Upper lobe of right lung (tissue), 1 donor: ENCODE results near the gene CNIH3. TPM values are rescaled to one million over a fixed set of nuclear protein-coding genes. Genes with fewer than 3 reads are reported as not detected.

Experiments used
- ATAC-seq: fragments of 200-7000 bp; cut with Tn5 transposase; one replicate; pipeline ENCODE4 v1.9.1; 2020; ENCODE audit warnings: mild to moderate bottlenecking, moderate library complexity
- DNase-seq: peaks from one replicate; pipeline ENCODE4 v3.0.0-alpha.2; 2020
- H3K27ac ChIP-seq: fragments of 200-600 bp; one replicate; pipeline ENCODE4 v1.8.0; 2022
- H3K27me3 ChIP-seq: fragments of 200-600 bp; one replicate; pipeline ENCODE4 v1.8.0; 2022; ENCODE audit warnings: mild to moderate bottlenecking
- H3K36me3 ChIP-seq: fragments of 200-600 bp; one replicate; pipeline ENCODE4 v1.8.0; 2022
- H3K4me1 ChIP-seq: fragments of 200-600 bp; one replicate; pipeline ENCODE4 v1.8.0; 2022
- H3K4me3 ChIP-seq: fragments of 200-600 bp; one replicate; pipeline ENCODE4 v1.8.0; 2022; ENCODE audit warnings: mild to moderate bottlenecking
- H3K9me3 ChIP-seq: fragments of 200-600 bp; one replicate; pipeline ENCODE4 v1.8.0; 2022
- intact Hi-C: fragments of 100-400 bp; cut with DNase I; formaldehyde crosslinking; loops from one replicate; pipeline ENCODE4 v1.11.0; 2022
- total RNA-seq: library from RNA; stranded (reverse); fragmentation: NEBNext Ultra II Directional; extraction: Animal tissue kit (Norgen Biotek cat#: 25700); gene quantifications from one replicate; pipeline ENCODE4 v1.2.1, GENCODE V29; 2021
- TF ChIP-seq, protein P1 (sequence below): fragments of 200-600 bp; IDR thresholded peaks from one replicate; pipeline ENCODE4 v1.8.0; 2022; ENCODE audit warnings: antibody characterized with exemption
- donor health status: DM: no; HTN: yes; CAD: no; lungs with severe emphysema.

Gene CNIH3
- total RNA-seq, 1 donor from 2014 or later = 4.8 TPM

DNA sequence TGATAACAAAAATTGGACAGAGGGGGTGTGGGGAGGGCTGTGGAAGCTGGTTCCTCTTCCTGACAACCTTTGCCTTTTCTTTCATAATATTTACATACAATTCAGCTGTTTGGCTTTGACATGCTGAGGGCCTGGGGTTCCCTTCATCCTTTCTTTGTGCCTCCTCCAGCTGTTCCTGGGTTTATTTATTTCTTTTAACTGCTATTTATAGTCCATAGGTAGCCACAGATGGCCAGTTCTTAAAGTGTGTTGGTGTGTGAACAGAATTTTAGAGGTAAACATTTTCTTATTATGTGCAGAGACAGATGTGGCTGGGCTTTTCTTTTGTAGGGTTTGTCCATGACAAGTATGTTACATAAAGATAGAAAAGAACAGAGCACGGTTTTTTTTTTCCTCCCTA lies 34.1 kb upstream of the CNIH3 start:
- H3K4me1 ChIP-seq = no peaks in the 10 kb centered on the region
- H3K27me3 ChIP-seq = no peaks in the 10 kb centered on the region
- H3K9me3 ChIP-seq = no peaks in the 10 kb centered on the region
- intact Hi-C loops = no loop called here
- no peak for ATAC-seq
- H3K4me3 ChIP-seq = no peak overlapping the region
- TF ChIP-seq, protein P1, sequence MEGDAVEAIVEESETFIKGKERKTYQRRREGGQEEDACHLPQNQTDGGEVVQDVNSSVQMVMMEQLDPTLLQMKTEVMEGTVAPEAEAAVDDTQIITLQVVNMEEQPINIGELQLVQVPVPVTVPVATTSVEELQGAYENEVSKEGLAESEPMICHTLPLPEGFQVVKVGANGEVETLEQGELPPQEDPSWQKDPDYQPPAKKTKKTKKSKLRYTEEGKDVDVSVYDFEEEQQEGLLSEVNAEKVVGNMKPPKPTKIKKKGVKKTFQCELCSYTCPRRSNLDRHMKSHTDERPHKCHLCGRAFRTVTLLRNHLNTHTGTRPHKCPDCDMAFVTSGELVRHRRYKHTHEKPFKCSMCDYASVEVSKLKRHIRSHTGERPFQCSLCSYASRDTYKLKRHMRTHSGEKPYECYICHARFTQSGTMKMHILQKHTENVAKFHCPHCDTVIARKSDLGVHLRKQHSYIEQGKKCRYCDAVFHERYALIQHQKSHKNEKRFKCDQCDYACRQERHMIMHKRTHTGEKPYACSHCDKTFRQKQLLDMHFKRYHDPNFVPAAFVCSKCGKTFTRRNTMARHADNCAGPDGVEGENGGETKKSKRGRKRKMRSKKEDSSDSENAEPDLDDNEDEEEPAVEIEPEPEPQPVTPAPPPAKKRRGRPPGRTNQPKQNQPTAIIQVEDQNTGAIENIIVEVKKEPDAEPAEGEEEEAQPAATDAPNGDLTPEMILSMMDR = no peak
- no peak for DNase-seq
- no peak overlapping the region for H3K27ac ChIP-seq
- H3K36me3 ChIP-seq = no peaks in the 10 kb centered on the region

DNA sequence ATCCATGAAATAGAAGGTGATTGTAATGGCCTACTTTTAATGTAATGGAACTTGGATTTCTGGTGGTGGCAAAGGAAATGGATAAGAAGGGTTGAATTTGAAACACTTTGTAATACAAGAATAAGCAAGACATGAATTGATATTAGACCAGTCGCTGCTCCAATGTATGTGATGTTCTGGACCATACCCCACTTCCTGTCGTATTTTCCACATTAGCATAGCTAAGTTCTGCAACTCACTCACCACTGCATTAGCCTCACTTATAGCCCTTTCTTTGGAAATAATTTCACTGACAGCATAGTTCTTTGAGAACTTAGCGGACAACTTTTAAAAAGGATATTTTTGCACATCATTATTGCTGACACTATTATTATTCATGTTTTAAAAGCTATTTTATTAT lies 32.3 kb upstream of the CNIH3 start:
- H3K9me3 ChIP-seq = no peaks in the 10 kb centered on the region
- no peaks in the 10 kb centered on the region for H3K36me3 ChIP-seq
- TF ChIP-seq, protein P1 = no peak
- no peaks in the 10 kb centered on the region for H3K27me3 ChIP-seq
- intact Hi-C loops = no loop called here
- H3K4me3 ChIP-seq = no peak overlapping the region
- ATAC-seq (no peak), DNase-seq (no peak)
- no peaks in the 10 kb centered on the region for H3K4me1 ChIP-seq
- H3K27ac ChIP-seq = no peak overlapping the region

DNA sequence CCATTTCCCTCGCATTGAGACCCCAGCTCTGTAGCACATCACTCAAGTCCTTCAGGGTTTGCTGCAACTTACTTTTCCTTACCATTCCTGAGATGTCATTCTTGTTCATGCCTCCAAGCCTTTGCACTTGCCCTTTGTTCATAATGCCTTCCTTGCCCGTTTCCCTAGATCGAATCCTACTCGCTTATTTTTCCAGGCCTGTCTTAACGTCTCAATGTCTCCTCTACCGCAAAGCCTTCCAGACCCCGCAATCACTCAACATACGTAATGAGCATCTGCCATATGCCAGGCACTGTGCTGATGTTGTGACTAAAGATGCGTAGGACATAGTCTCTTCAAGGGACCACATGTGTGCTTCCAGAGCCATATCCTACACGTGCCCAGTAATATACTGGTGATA lies 31.1 kb upstream of the CNIH3 start:
- H3K9me3 ChIP-seq = no peaks in the 10 kb centered on the region
- no peak overlapping the region for H3K4me3 ChIP-seq
- no peaks in the 10 kb centered on the region for H3K4me1 ChIP-seq
- no peak overlapping the region for H3K27ac ChIP-seq
- no peaks in the 10 kb centered on the region for H3K36me3 ChIP-seq
- H3K27me3 ChIP-seq = no peaks in the 10 kb centered on the region
- TF ChIP-seq, protein P1 = no peak
- intact Hi-C loops = no loop called here
- no peak for ATAC-seq
- DNase-seq = no peak

DNA sequence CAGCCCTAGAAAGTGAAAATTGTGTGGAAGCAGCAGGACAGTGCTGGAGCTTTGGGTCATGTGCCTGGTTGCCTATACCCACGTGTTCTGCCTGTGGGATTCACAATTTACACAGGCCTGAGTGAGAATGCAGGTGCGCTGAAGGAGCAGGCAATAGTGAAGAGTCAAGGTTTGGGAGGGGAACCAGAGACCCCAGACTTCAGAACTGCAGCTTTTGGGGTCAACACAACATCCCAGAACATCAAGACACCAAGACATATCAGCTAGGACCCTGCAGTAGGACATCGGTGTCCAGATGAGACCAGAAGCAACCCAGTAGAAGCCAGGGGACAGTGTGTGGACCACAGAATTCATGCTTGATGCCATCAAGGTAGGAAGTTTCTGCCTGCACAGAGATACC lies 29.1 kb upstream of the CNIH3 start:
- intact Hi-C loops = no loop called here
- H3K4me3 ChIP-seq = no peak overlapping the region
- H3K27ac ChIP-seq = no peak overlapping the region
- ATAC-seq = no peak
- H3K4me1 ChIP-seq = no peaks in the 10 kb centered on the region
- DNase-seq = no peak
- TF ChIP-seq, protein P1 = no peak
- no peaks in the 10 kb centered on the region for H3K36me3 ChIP-seq
- no peaks in the 10 kb centered on the region for H3K9me3 ChIP-seq
- H3K27me3 ChIP-seq = no peaks in the 10 kb centered on the region

DNA sequence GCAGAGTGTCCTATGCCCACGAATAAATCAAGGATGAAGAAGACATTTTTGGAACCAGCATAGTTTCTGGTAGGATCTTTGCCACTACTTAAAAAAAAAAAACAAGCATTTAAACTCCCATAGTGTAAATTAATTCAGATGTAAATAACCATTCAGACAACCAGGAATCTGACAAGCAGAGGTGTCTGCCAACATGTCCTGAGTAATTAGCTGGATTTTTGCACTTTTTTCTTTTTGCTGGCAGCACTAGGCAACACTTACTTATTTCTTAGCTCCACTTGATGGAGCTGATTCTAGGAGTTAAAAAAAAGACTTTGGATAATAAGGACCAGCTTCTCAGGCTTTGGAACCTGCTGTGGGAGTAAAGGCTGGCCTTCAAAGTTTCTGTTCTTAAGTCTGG lies 27.6 kb upstream of the CNIH3 start:
- intact Hi-C loops = no loop called here
- Histone ChIP-seq H3K27ac (no peak overlapping the region), H3K4me1 (no peaks in the 10 kb centered on the region), H3K4me3 (no peak overlapping the region), H3K36me3 (no peaks in the 10 kb centered on the region), H3K9me3 (no peaks in the 10 kb centered on the region), H3K27me3 (no peaks in the 10 kb centered on the region)
- TF ChIP-seq, protein P1 = no peak
- DNase-seq = no peak
- no peak for ATAC-seq

DNA sequence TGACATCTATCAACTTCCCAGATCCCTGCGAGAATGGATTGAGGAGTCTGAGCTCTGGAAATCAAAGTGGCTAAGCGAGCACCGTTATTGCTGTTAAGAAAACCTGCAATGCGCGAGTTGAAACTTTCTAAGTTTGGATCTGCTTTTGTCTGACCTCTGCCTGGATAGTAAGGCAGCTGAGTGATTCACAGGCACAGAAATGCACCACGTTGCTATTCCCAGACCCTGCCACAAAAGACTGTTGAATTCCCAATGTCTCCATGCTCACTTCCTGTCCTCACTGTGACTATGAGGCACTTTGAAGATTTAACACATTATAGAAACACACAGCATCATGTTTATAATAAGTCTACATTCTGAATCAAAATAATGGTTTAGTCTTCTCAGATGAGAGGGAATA lies 27.1 kb upstream of the CNIH3 start:
- H3K4me1 ChIP-seq = no peaks in the 10 kb centered on the region
- no peaks in the 10 kb centered on the region for H3K9me3 ChIP-seq
- intact Hi-C loops = no loop called here
- ATAC-seq (no peak), DNase-seq (no peak)
- no peak overlapping the region for H3K27ac ChIP-seq
- TF ChIP-seq, protein P1 = no peak
- H3K4me3 ChIP-seq = no peak overlapping the region
- H3K36me3 ChIP-seq = no peaks in the 10 kb centered on the region
- H3K27me3 ChIP-seq = no peaks in the 10 kb centered on the region
